BLaER1 treated with 17β-estradiol and CSF1 and Interleukin-3, amounts not matched to agents 10 nM and 100 nM (cell line): Measurements from ENCODE around the gene SAT2.

Experiments used
- H3K27ac ChIP-seq, 11 experiments: shearing (Covaris generic); formaldehyde crosslinking; 2 replicates each; pipeline ENCODE4 v1.8.1; 2022
- H3K27me3 ChIP-seq, 11 experiments: shearing (Covaris generic); formaldehyde crosslinking; 2 replicates each; pipeline ENCODE4 v1.8.1; 2022
- H3K36me3 ChIP-seq, 11 experiments: shearing (Covaris generic); formaldehyde crosslinking; 2 replicates each; pipeline ENCODE4 v1.8.1; 2022
- H3K4me1 ChIP-seq, 10 experiments: shearing (Covaris generic); formaldehyde crosslinking; 2 replicates each; pipeline ENCODE4 v1.8.1; 2022
- H3K4me2 ChIP-seq, 11 experiments: shearing (Covaris generic); formaldehyde crosslinking; 2 replicates each; pipeline ENCODE4 v1.8.1; 2022
- H3K4me3 ChIP-seq, 10 experiments: shearing (Covaris generic); formaldehyde crosslinking; 2 replicates each; pipeline ENCODE4 v1.8.1; 2022
- H3K9ac ChIP-seq, 11 experiments: shearing (Covaris generic); formaldehyde crosslinking; 2 replicates each; pipeline ENCODE4 v1.8.1; 2022
- H3K9me3 ChIP-seq, 11 experiments: shearing (Covaris generic); formaldehyde crosslinking; replicated peaks in 1 of 11; 2 replicates each; pipeline ENCODE4 v1.8.1; 2022
- H4K20me1 ChIP-seq, 11 experiments: shearing (Covaris generic); formaldehyde crosslinking; 2 replicates each; pipeline ENCODE4 v1.8.1; 2022
- Cebpa-rat ChIP-seq, 11 experiments: shearing (Covaris generic); IDR thresholded peaks; 2 replicates each; pipeline ENCODE4 v1.8.1; 2022

The SAT2 gene

DNA sequence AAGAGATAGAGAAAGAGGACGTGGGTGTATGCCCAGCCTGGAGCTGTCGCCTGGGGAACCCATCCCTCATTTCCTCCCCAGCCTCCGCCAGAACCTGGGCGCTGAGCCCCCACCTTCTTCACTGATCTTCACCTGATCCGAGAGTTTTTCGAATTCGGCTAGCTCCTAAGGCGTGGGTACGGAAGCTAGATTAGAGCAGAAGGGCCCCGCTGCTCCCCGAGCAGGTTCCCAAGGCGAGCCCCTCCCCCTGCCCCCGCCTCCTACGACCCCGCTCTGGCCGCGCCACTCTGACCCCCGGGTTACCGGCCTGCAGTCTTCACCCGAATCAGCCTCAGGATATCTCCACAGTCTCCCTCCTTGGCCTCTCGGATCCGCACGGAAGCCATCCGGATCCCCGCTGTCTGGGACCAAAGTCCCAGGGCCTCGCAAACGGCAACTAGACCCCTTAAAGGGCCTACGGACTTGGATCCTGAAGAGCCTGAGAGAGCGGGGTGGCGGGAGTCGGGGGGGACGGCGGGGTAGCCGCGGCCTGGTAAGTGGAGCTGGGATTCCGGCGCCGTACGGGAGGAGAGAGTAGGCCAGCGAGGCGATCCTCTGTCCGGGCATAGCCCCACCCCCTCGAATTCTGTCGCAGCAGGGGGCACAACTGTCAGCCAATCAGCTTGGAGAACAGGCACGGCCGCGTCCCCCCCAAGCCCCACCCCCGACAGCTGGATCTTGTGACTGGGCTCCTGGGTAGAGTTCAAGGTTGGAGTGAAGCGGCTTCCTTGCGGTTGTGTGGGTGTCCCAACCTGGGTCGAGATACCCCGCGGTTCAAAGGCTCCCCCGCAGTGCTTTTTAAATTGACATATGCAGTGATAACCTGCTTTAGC, at the start of gene SAT2:
TSS of gene SAT2 (minus strand) at position 572 of the 872 bp plus-strand sequence. CDS start at position 386, 186 bp downstream.
- Histone ChIP-seq H3K4me1 (peaks cover 9 to 18% (median 17%) of the 10 kb centered on the region in 10 experiments), H3K9me3 (no peaks in the 10 kb centered on the region), H3K4me3 (peak within 1 kb of the TSS; percentile 73 to 89 (median 82)), H3K4me2 (peak within 1 kb of the TSS; percentile 76 to 100 (median 94)), H3K9ac (peak within 1 kb of the TSS; percentile 84 to 98 (median 90)), H3K27ac (peak within 1 kb of the TSS; percentile 76 to 91 (median 86)), H4K20me1 (peaks cover 0 to 9% (median 0%) of the 10 kb centered on the region in 11 experiments; a peak in 7 of 22 replicates), H3K27me3 (no peaks in the 10 kb centered on the region), H3K36me3 (peaks cover 0 to 16% (median 8%) of the 10 kb centered on the region in 11 experiments; a peak in 10 of 22 replicates)
- no peak for TF ChIP-seq Cebpa-rat (IDR thresholded peaks at IDR 0.05)

GRCh38 chr17:7676533-7676932, 48.9 kb upstream of the SAT2 start:
- no peak overlapping the region for H3K9ac ChIP-seq
- peaks cover 17 to 28% (median 21%) of the 10 kb centered on the region in 11 experiments for H3K9me3 ChIP-seq
- no peak for TF ChIP-seq Cebpa-rat (IDR thresholded peaks at IDR 0.05)
- no peaks in the 10 kb centered on the region for H3K4me1 ChIP-seq
- no peak overlapping the region for H3K4me2 ChIP-seq
- no peak overlapping the region for H3K4me3 ChIP-seq
- peaks cover 25 to 81% (median 59%) of the 10 kb centered on the region in 11 experiments; a peak in 21 of 22 replicates for H4K20me1 ChIP-seq
- H3K36me3 ChIP-seq, result peaks cover 65 to 94% (median 76%) of the 10 kb centered on the region in 11 experiments
- no peaks in the 10 kb centered on the region; a peak in 1 of 22 replicates for H3K27me3 ChIP-seq
- no peak overlapping the region for H3K27ac ChIP-seq

DNA sequence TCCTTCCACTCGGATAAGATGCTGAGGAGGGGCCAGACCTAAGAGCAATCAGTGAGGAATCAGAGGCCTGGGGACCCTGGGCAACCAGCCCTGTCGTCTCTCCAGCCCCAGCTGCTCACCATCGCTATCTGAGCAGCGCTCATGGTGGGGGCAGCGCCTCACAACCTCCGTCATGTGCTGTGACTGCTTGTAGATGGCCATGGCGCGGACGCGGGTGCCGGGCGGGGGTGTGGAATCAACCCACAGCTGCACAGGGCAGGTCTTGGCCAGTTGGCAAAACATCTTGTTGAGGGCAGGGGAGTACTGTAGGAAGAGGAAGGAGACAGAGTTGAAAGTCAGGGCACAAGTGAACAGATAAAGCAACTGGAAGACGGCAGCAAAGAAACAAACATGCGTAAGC, 47.3 kb upstream of the SAT2 start:
- H3K27me3 ChIP-seq, result no peaks in the 10 kb centered on the region; a peak in 1 of 22 replicates
- no peak overlapping the region for H3K4me2 ChIP-seq
- H4K20me1 ChIP-seq, result peaks cover 23 to 74% (median 45%) of the 10 kb centered on the region in 11 experiments; a peak in 21 of 22 replicates
- no peak overlapping the region for H3K27ac ChIP-seq
- no peak for TF ChIP-seq Cebpa-rat (IDR thresholded peaks at IDR 0.05)
- no peaks in the 10 kb centered on the region for H3K4me1 ChIP-seq
- H3K9me3 ChIP-seq, result peaks cover 17 to 28% (median 21%) of the 10 kb centered on the region in 11 experiments
- no peak overlapping the region for H3K4me3 ChIP-seq
- H3K9ac ChIP-seq, result no peak overlapping the region
- H3K36me3 ChIP-seq, result peaks cover 81 to 98% (median 90%) of the 10 kb centered on the region in 11 experiments

DNA sequence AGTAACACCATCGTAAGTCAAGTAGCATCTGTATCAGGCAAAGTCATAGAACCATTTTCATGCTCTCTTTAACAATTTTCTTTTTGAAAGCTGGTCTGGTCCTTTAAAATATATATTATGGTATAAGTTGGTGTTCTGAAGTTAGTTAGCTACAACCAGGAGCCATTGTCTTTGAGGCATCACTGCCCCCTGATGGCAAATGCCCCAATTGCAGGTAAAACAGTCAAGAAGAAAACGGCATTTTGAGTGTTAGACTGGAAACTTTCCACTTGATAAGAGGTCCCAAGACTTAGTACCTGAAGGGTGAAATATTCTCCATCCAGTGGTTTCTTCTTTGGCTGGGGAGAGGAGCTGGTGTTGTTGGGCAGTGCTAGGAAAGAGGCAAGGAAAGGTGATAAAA, 45.6 kb upstream of the SAT2 start:
- Histone ChIP-seq H3K27ac (no peak overlapping the region), H3K4me1 (no peaks in the 10 kb centered on the region), H3K4me2 (no peak overlapping the region), H3K4me3 (0 out of 20 replicates have a peak overlapping the region, but pooled peaks of 1 of the 10 experiments have one; percentile 3), H3K9me3 (peaks cover 17 to 28% (median 21%) of the 10 kb centered on the region in 11 experiments), H3K9ac (no peak overlapping the region), H3K36me3 (peaks cover 94 to 100% (median 98%) of the 10 kb centered on the region in 11 experiments), H4K20me1 (peaks cover 12 to 60% (median 30%) of the 10 kb centered on the region in 11 experiments; a peak in 21 of 22 replicates), H3K27me3 (no peaks in the 10 kb centered on the region; a peak in 1 of 22 replicates)
- TF ChIP-seq Cebpa-rat (IDR thresholded peaks at IDR 0.05), result no peak

GRCh38 chr17:7668482-7668881, 40.9 kb upstream of the SAT2 start:
- Histone ChIP-seq H3K27ac (no peak overlapping the region), H3K9ac (no peak overlapping the region), H3K36me3 (peaks cover 80 to 96% (median 86%) of the 10 kb centered on the region in 11 experiments), H3K9me3 (peaks cover 2 to 4% (median 3%) of the 10 kb centered on the region in 11 experiments), H3K4me3 (no peak overlapping the region), H3K4me1 (no peaks in the 10 kb centered on the region), H3K4me2 (no peak overlapping the region), H3K27me3 (no peaks in the 10 kb centered on the region), H4K20me1 (peaks cover 0 to 33% (median 16%) of the 10 kb centered on the region in 11 experiments; a peak in 7 of 22 replicates)
- TF ChIP-seq Cebpa-rat (IDR thresholded peaks at IDR 0.05), result no peak

DNA sequence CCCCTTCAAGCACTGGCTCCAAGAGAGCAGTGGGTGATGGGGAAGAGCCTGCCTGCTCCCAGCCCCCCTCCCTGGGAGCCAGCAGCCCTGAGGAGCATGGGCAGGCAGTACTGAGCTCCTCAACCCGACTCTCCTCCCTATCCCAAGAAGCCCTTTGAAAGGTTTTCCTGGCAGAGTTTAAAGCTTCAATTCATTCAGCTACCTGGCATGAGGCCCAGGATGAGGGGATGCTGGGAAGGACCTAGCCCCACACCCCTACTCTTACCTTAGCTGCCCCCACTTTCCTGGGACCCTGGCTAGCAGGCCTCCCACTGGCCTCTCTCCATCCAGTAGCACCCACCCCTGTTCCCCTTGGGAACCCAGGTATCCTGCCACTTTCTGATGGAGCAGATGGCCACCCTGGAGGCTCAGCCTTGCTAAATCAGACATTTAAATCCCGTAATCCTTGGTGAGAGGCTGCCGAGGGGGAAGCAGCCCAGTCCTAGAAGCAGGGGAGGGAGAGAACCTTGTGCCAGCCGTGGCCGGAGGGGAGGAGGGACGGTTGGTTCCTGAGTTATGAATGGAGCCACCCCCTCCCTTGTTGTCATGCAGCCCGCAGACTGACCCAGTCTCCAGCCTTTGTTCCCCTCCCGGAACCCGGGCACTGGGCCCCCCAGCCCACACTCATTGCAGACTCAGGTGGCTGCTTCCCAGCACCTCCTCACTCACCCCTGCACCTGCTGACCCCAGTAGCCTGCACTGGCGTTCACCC, 40.2 kb upstream of the SAT2 start:
- peaks cover 0 to 32% (median 14%) of the 10 kb centered on the region in 11 experiments; a peak in 7 of 22 replicates for H4K20me1 ChIP-seq
- no peak for TF ChIP-seq Cebpa-rat (IDR thresholded peaks at IDR 0.05)
- no peak overlapping the region for H3K9ac ChIP-seq
- no peak overlapping the region for H3K4me2 ChIP-seq
- H3K27ac ChIP-seq, result no peak overlapping the region
- H3K9me3 ChIP-seq, result no peaks in the 10 kb centered on the region
- H3K4me1 ChIP-seq, result no peaks in the 10 kb centered on the region
- H3K36me3 ChIP-seq, result peaks cover 74 to 90% (median 82%) of the 10 kb centered on the region in 11 experiments
- H3K27me3 ChIP-seq, result no peaks in the 10 kb centered on the region
- H3K4me3 ChIP-seq, result no peak overlapping the region

GRCh38 chr17:7656958-7657609, 29.5 kb upstream of the SAT2 start:
- Histone ChIP-seq H3K27ac (no peak overlapping the region), H3K9me3 (no peaks in the 10 kb centered on the region), H3K27me3 (peaks cover 31 to 37% (median 35%) of the 10 kb centered on the region in 11 experiments), H3K4me2 (peak overlapping the region in 3 of 11 experiments; percentile 6 to 19 (median 19); a peak in 4 of 22 replicates), H3K4me3 (no peak overlapping the region), H3K4me1 (peaks cover 6 to 20% (median 10%) of the 10 kb centered on the region in 10 experiments; a peak in 14 of 20 replicates), H3K36me3 (no peaks in the 10 kb centered on the region), H4K20me1 (peaks cover 0 to 8% (median 0%) of the 10 kb centered on the region in 11 experiments; a peak in 5 of 22 replicates), H3K9ac (no peak overlapping the region)
- no peak for TF ChIP-seq Cebpa-rat (IDR thresholded peaks at IDR 0.05)

DNA sequence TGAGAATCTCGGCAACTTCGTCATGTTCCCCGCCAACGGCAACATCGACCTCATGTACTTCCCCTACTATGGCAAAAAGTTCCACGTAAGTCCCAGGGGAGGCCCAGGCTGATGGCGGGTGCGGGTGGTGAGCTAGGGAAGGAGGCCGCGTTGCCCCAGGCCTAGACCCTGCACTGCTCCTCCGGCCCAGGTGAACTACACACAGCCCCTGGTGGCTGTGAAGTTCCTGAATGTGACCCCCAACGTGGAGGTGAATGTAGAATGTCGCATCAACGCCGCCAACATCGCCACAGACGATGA, 27.9 kb upstream of the SAT2 start:
- no peaks in the 10 kb centered on the region for H3K9me3 ChIP-seq
- no peak for TF ChIP-seq Cebpa-rat (IDR thresholded peaks at IDR 0.05)
- H3K27ac ChIP-seq, result no peak overlapping the region
- peak overlapping the region in 9 of 11 experiments; percentile 26 to 66 (median 35); a peak in 16 of 22 replicates for H3K4me2 ChIP-seq
- peaks cover 16 to 32% (median 22%) of the 10 kb centered on the region in 10 experiments for H3K4me1 ChIP-seq
- H4K20me1 ChIP-seq, result peaks cover 0 to 20% (median 9%) of the 10 kb centered on the region in 11 experiments; a peak in 11 of 22 replicates
- H3K27me3 ChIP-seq, result peaks cover 47 to 53% (median 51%) of the 10 kb centered on the region in 11 experiments
- H3K36me3 ChIP-seq, result no peaks in the 10 kb centered on the region
- no peak overlapping the region for H3K9ac ChIP-seq
- H3K4me3 ChIP-seq, result no peak overlapping the region
